ENCODE data around the gene COL23A1. TPM values are rescaled to one million over a fixed set of nuclear protein-coding genes. Genes with fewer than 3 reads are reported as not detected.

COL23A1 gene
- total and polyA plus RNA-seq, 2 of the 8 experiments (the other 6 are each of a cell fraction or from before 2014, with no cell fraction given), result 3.1 to 4.7 TPM

- H4K20me1 ChIP-seq (replicated peaks in 1 of 2; ENCODE audit: control insufficient read depth in 1 of 2, insufficient read depth in 2 of 2, low read length in 2 of 2), result no peaks in the 10 kb centered on the region
- peak overlapping the region; percentile 71; the same call in 1 of the 2 replicates for H3K18ac ChIP-seq (ENCODE audit: extremely low read depth, low read length)
- no peak overlapping the region for H4K91ac ChIP-seq (replicated peaks; ENCODE audit: insufficient read length, low read length)
- H2BK15ac ChIP-seq (ENCODE audit: low read length), result peak overlapping the region; percentile 81
- WGBS, 2 experiments (ENCODE audit: extremely low coverage in 1 of 2, insufficient coverage in 1 of 2, insufficient read length in 1 of 2, insufficient replicate concordance in 2 of 2, low coverage in 1 of 2, low lambda C conversion rate in 2 of 2, missing lambda C conversion rate in 1 of 2), result 93% methylated on average over 16 of the region's 16 CpGs; no CpG with 5 or more reads in 1 of the 2 experiments
- H4K8ac ChIP-seq (ENCODE audit: extremely low read depth, insufficient read depth, low read length), result no peak overlapping the region; the same call in 1 of the 2 replicates
- no peak overlapping the region for H3K9ac ChIP-seq (replicated peaks in 1 of 4; ENCODE audit: extremely low read depth in 1 of 4, low read depth in 3 of 4, low read length in 3 of 4)
- no peaks in the 10 kb centered on the region for H3K27me3 ChIP-seq (replicated peaks in 1 of 4; ENCODE audit: control insufficient read depth in 3 of 4, extremely low read depth in 1 of 4, insufficient read depth in 3 of 4, low read length in 3 of 4)
- no peaks in the 10 kb centered on the region for H3K9me3 ChIP-seq (ENCODE audit: insufficient read depth in 2 of 2, low read depth in 1 of 2, low read length in 1 of 2)
- H3K4me3 ChIP-seq (ENCODE audit: extremely low read depth in 1 of 4, insufficient read depth in 2 of 4, low read depth in 3 of 4, low read length in 4 of 4), result no peak overlapping the region
- no peak for DNase-seq (ENCODE audit: low read depth in 1 of 2, low spot score in 2 of 2)
- no peaks in the 10 kb centered on the region for H3K79me2 ChIP-seq (ENCODE audit: control insufficient read depth in 1 of 2, insufficient read depth in 2 of 2, low read length in 2 of 2)
- H3K27ac ChIP-seq (ENCODE audit: low read depth, low read length), result no peak overlapping the region
- H3K4ac ChIP-seq (replicated peaks; ENCODE audit: insufficient read length, low read depth, low read length), result no peak overlapping the region
- H4K5ac ChIP-seq (ENCODE audit: insufficient read length, low read depth, low read length), result no peak overlapping the region
- no peaks in the 10 kb centered on the region; the same call in 1 of the 2 replicates for H3K79me1 ChIP-seq (ENCODE audit: low read depth, low read length)
- H2BK5ac ChIP-seq (ENCODE audit: low read depth, low read length), result peak overlapping the region; percentile 10; the same call in 1 of the 2 replicates
- POLR2A ChIA-PET (ENCODE audit: partially characterized antibody), result interaction anchor here (1.1 to 1.6 kb wide), 2 partner anchors 9 to 341 kb away, joined by 3 to 4 read pairs; no protein-coding TSS in a partner anchor
- peak overlapping the region; percentile 40; the same call in 1 of the 2 replicates for H2BK20ac ChIP-seq (ENCODE audit: low read length)
- H3K23ac ChIP-seq (ENCODE audit: insufficient read length), result no peak overlapping the region
- no peak for FAIRE-seq
- H3K23me2 ChIP-seq (ENCODE audit: low read depth, low read length), result peaks cover 5% of the 10 kb centered on the region; the same call in 1 of the 2 replicates
- H2BK120ac ChIP-seq (replicated peaks; ENCODE audit: low read depth, low read length), result no peak overlapping the region
- 0 out of 2 replicates have a peak overlapping the region, but pooled peaks have one; percentile 92 for H2BK12ac ChIP-seq (ENCODE audit: low read depth, low read length)
- H2AK5ac ChIP-seq (ENCODE audit: low read depth, low read length), result peak overlapping the region; percentile 15; the same call in 1 of the 2 replicates
- no peaks in the 10 kb centered on the region for H3K36me3 ChIP-seq (ENCODE audit: control insufficient read depth in 2 of 4, insufficient read depth in 4 of 4, low read length in 3 of 4)
- no peak overlapping the region for H2AFZ ChIP-seq (ENCODE audit: low read length)
- no peak overlapping the region for H3K56ac ChIP-seq (replicated peaks; ENCODE audit: insufficient read length, low read depth, low read length)
- no peak overlapping the region for H3K4me2 ChIP-seq (ENCODE audit: insufficient read depth in 1 of 2, low read depth in 2 of 2, low read length in 2 of 2)
- CTCF ChIA-PET (ENCODE audit: partially characterized antibody), result interaction anchor here (0.9 to 2.7 kb wide), 5 partner anchors 13 to 265 kb away, joined by 3 to 16 read pairs (median 5); no protein-coding TSS in a partner anchor
- H3K14ac ChIP-seq (ENCODE audit: insufficient read length), result no peak overlapping the region
- peaks cover 0 to 9% (median 5%) of the 10 kb centered on the region in 4 experiments; a peak in 5 of 7 replicates for H3K4me1 ChIP-seq (replicated peaks in 1 of 4; ENCODE audit: control insufficient read depth in 3 of 4, insufficient read depth in 4 of 4, low read length in 3 of 4)
- TF ChIP-seq, protein P1, sequence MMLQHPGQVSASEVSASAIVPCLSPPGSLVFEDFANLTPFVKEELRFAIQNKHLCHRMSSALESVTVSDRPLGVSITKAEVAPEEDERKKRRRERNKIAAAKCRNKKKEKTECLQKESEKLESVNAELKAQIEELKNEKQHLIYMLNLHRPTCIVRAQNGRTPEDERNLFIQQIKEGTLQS (IDR thresholded peaks at IDR 0.05; ENCODE audit: insufficient read depth, low read depth, low read length), result no peak
- TF ChIP-seq JUN (IDR thresholded peaks at IDR 0.05; ENCODE audit: low read depth, low read length), result no peak
- TF ChIP-seq SRF (IDR thresholded peaks at IDR 0.05; ENCODE audit: low read depth, low read length), result no peak
Observed at GRCh38 chr5:178545941-178546674, 44.1 kb downstream of the COL23A1 start.

All from H1 (cell line).